ENCODE data around the gene PHACTR2.

- TF ChIP-seq CTCF (conservative IDR thresholded peaks at IDR 0.05) (no peak), ZFX (IDR thresholded peaks at IDR 0.05) (no peak)
These were observed 101.2 kb downstream of the PHACTR2 start for GRCh38 chr6:143778926-143779325.
